HG03175 (cell line): ENCODE measurements around the gene SMARCA1.
A peak's percentile ranks its signal among the peaks of the same experiment; 100 is the strongest.
"Not testable (repeated sequence)": the region's sequence is repeated elsewhere in the genome, so short reads cannot be mapped to it uniquely, and the experiment has no call there.

ENCODE experiments used
- ATAC-seq: cut with Tn5 transposase; IDR thresholded peaks from one replicate; pipeline ENCODE4 v1.9.1; 2021; ENCODE audit warnings: mild to moderate bottlenecking, moderate library complexity; ENCODE audit not compliant: unreplicated experiment

The SMARCA1 gene

GRCh38 chrX:129523079-129523911, at the start of gene SMARCA1:
Gene SMARCA1 (minus strand): TSS chrX:129523490. CDS start chrX:129523370, 120 bp downstream.
- ATAC-seq: no peak

- no peak for ATAC-seq
These were observed 49.1 kb upstream of the SMARCA1 start for GRCh38 chrX:129572422-129572821.

GRCh38 chrX:129568349-129568748, 45.1 kb upstream of the SMARCA1 start:
- ATAC-seq: no peak

- ATAC-seq: no peak
These were observed 42.8 kb upstream of the SMARCA1 start for GRCh38 chrX:129566073-129566472.

DNA sequence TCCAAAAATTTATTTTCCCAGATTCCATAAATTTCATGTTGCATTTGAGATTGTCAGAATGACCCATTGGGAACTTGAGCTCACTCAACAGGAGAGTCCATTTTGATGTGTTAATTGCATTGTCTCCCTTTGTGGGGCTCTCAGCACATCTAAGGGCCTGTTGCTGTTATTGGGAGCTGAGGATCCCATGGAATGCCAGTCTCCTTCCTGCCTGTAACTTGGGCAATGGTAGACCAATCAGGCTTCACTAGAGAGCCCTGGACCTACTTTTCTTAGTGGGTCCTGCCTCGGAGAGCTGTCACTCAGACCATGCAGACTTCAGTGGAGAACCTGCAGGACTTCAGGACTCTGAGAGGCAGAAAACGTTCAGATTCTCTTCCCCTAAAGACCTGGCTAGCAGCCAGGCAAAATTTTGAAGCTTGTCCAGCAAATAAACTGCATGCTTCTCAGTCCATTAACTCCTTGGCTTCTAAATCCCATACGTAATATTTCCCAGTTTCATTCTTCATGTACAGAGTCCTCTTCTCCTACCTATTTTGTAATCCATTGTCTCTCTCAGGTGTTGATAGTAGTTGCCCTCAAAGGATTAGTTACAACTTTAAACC, 41.9 kb upstream of the SMARCA1 start:
- ATAC-seq: no peak

- not testable (repeated sequence) for ATAC-seq
These were observed 41.1 kb upstream of the SMARCA1 start for GRCh38 chrX:129564345-129564744.

DNA sequence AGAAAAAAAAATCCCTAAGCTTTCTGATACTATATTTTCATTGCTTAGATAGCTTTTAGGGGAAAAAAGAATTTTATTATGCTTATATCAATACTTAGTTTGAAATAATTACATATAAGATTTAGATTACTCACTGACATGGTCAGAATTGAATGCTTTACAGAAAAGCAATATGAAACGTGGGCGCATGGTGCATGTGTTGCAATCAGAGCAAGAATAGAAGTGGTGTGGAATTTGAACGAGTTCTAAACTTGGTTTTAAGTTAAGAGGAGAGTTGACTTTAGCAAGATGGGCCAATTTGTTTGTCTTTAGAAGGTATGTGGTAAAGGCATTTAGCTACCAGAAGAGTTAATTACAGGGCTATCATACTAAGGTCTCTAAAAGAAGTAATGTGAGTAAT, 38.2 kb upstream of the SMARCA1 start:
- ATAC-seq: no peak

DNA sequence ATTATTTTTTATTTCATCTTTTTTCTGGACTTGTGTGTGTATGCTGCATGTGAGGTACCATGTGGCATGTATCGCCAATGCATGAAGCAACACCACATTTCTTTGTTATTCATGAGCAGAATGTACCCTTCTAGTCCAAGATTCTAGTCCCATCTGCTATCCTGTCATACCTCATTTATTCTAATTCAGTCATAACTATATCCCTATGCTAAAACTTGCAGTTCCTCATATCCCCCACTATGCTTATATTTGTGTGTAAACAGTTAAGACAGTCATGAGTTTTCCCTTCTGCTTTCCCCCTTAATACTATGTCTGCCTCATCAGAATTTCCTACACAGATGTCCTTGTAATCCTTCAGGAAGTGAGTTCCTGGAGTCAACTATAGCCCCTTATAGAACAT, 36.5 kb upstream of the SMARCA1 start:
- ATAC-seq: no peak

DNA sequence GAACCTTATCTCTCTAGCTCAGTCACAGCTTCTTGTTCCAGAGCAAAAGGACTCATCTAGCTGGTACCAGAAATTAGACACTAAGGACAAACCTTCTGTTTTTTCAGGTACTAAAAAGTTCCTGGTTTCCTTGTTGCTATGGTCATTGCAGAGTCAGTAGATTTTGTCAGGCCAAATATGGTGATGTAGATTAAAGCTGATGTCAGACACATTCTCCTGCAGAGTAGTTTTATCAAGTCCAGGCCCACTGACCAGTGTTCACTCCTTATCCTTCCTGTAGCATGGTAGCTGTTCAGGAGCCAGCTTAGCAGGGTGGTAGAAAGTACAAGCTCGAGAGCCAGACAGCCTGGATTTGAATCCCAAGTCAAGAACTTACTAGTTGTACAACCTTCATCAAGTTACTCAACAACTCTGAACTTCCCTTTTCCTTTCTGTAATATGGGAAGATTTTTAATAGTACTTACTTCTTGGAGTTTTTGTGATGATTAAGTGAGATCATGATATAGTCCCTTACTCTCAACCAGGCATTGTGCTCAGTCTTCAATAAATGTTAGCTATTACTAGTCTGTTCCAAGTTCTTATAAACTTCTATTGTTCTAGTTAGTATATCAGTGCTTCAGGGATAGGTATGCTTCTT, 34.7 kb upstream of the SMARCA1 start:
- ATAC-seq: no peak

GRCh38 chrX:129556806-129557315, 33.6 kb upstream of the SMARCA1 start:
- ATAC-seq: no peak

DNA sequence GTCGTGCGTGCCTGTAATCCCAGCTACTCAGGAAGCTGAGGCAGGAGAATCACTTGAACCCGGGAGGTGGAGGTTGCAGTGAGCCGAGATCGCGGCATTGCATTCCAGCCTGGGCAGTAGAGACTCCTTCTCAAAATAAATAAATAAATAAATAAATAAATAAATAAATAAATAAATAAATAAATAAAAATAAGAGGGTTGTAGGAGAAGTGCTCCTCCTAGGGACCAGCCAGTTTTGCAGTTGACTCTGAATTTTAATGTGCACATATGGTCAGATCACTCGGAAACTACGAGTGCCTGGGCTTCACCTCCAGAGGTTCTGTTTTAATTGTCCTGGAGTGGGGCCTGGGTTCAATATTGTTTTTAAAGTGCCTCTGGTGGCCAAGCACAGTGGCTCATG, 31.5 kb upstream of the SMARCA1 start:
- not testable (repeated sequence) for ATAC-seq

GRCh38 chrX:129553619-129554288, 30.5 kb upstream of the SMARCA1 start:
- ATAC-seq: peak; percentile 99

DNA sequence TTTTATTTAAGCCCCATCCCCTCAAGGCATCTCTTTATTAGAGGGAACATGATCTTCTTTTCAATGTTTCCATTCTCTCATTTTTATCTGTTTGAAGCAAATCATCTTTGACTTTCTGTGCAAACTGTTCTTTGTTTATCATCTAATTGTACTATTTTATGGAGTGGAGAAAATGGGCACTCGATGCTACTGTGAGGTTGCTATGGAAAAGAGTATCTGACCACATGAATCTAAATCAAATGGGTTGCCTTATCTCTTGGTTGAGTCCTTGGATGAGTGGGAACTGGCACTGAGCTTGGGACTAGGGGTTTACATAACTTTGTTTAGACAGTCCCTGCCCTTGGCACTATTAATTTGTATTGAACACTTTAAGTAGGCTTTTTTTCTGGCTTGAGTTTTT, 25.8 kb upstream of the SMARCA1 start:
- ATAC-seq: no peak

GRCh38 chrX:129545408-129545807, 22.1 kb upstream of the SMARCA1 start:
- ATAC-seq: no peak

DNA sequence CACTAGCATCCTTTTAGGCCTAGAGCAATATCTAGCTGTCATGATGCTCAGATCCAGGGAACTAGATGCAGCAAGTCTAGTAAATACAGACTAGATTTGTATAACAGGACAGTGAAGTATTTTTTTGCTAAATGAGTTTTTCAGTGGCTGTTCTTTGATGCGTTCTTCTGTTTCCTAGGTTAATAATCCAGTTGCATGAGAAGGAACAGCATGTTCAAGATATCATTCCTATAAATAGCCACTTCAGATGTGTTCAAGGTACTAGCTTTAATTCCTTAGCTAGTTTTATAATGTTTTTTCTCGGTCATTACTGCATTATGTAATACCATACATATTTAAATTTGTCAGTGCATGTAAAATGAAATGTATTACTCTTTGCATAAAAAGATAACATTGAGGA, 21.5 kb upstream of the SMARCA1 start:
- no peak for ATAC-seq

DNA sequence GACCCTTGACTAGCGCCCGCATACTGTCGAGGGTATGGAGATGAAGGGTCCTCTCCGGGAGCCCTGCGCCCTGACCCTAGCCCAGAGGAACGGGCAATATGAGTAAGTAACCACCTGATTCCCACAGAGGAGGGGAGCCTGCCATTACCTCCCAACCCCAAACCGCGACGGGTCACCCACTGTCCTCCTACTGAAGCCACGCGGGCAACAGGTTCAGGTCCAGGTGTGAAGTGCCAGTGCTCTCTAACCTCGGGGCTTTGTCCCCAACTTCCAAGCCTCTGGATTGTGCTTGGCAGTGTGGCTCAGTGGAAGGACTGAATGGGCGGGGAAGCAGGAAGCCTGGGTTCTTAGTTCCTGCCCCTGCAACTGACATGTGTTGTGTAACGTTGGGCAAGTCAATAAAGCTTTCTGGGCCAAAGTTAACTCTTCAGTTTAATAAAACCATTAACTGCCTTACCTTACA, 17.5 kb upstream of the SMARCA1 start:
- peak; percentile 27 for ATAC-seq

DNA sequence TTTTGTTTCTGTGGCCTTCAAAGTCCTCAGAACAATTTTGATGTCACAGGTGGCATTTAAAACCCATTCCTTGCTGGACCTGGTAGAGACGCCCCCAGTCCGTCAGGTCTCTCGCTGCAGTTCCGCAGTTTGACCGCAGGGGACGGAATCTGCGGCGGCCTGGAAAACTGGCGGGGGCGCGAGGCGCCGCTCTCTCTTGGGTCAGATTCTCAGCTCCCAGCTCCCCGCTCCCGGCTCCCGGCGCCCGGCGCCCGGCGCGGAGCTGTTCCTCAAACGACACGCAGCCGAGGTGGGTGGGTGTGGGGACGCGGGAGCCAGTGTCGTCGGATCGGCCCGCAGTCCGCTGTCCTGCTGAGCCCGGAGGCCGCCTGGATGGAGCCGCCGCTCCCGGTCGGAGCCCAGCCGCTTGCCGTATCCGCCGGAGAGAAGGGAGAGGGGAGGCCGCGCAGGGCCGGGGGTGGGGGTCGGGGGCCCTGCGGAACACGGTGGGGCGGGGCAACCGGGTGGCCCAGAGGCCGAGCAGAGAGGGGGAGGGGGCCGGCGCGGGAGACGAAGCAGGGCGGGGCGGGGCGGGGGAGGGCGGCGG, 16.9 kb upstream of the SMARCA1 start, which contains the start of gene OCRL:
TSS of gene OCRL (plus strand) at position 192 of the 586 bp plus-strand sequence. CDS start at position 373, 181 bp downstream.
- ATAC-seq: peak; percentile 99

- no peak for ATAC-seq
These were observed 11.7 kb upstream of the SMARCA1 start for GRCh38 chrX:129534816-129535578.

DNA sequence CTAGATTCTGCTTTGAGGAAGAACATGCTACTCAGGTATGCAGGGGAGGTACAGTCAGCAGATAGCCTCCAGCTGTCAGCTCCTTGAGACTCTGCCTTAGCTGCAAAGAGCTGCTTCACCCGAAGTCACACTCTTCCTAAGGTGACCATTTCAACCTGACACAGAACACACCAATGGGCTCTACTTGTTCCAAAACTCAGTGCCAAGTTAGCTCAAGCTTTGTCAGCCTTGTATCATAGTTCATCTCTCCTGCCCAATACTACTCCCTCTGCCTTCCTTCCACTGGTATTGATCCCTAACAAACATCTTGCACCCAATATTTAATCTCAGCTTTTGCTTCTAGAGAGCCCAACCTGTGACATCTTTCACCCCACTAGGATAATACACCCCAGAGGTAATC, 7.8 kb upstream of the SMARCA1 start:
- ATAC-seq: no peak

DNA sequence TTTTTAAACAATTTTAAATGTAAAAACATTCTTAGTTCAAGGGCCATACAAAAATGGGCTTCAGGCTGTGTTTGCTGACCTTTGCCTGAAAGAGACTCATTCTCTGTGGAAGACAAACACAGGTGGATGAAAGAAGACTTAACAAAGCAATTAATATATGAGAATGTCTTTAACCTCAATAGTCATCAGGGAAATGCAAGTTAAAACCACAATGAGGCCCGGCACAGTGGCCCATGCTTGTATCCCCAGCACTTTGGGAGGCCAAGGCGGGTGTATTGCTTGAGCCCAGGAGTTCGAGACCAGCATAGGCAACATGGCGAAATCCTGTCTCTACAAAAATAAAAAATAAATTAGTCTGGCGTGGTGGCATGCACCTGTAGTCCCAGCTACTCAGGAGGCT, 7.1 kb upstream of the SMARCA1 start:
- no peak for ATAC-seq
